NOMO-1 (cell line): ENCODE data around the gene BTF3L4.
"Not testable (repeated sequence)": the region's sequence is repeated elsewhere in the genome, so short reads cannot be mapped to it uniquely, and the experiment has no call there.

Experiments
- DNase-seq, 2 experiments: peaks; one replicate each; lab custom pipeline; 2025; ENCODE audit not compliant: unreplicated experiment in 2 of 2; lab: John Stamatoyannopoulos, UW

The BTF3L4 gene

GRCh38 chr1:52055066-52055865 is 829 bp upstream of the BTF3L4 start, which contains the start of gene TXNDC12:
TXNDC12 (minus strand) TSS chr1:52055191; CDS start chr1:52055096, 95 bp downstream.
- peak; percentile 80 to 90 for DNase-seq

- DNase-seq = no peak
Observed at GRCh38 chr1:52055866-52056162, 281 bp upstream of the BTF3L4 start.

GRCh38 chr1:52056937-52057231 is 789 bp downstream of the BTF3L4 start:
- DNase-seq = no peak

GRCh38 chr1:52057255-52057654 is 1.2 kb downstream of the BTF3L4 start:
- DNase-seq = no peak

GRCh38 chr1:52057876-52058415 is 1.9 kb downstream of the BTF3L4 start:
- peak in 1 of 2 experiments; percentile 29 for DNase-seq

GRCh38 chr1:52059321-52059720 is 3.2 kb downstream of the BTF3L4 start:
- no peak for DNase-seq

- DNase-seq = no peak
Observed at GRCh38 chr1:52059888-52060287, 3.8 kb downstream of the BTF3L4 start.

GRCh38 chr1:52060822-52061221 is 4.7 kb downstream of the BTF3L4 start:
- no peak for DNase-seq

GRCh38 chr1:52063192-52063591 is 7.1 kb downstream of the BTF3L4 start:
- DNase-seq = no peak

GRCh38 chr1:52070704-52071103 is 14.6 kb downstream of the BTF3L4 start:
- no peak for DNase-seq

GRCh38 chr1:52072291-52072690 is 16.2 kb downstream of the BTF3L4 start:
- no peak for DNase-seq

GRCh38 chr1:52077277-52077676 is 21.2 kb downstream of the BTF3L4 start:
- not testable (repeated sequence) for DNase-seq

GRCh38 chr1:52080014-52080415 is 23.9 kb downstream of the BTF3L4 start:
- no peak for DNase-seq

- DNase-seq = not testable (repeated sequence)
Observed at GRCh38 chr1:52087892-52088291, 31.8 kb downstream of the BTF3L4 start.

GRCh38 chr1:52094300-52094699 is 38.2 kb downstream of the BTF3L4 start:
- not testable (repeated sequence) for DNase-seq

- peak in 1 of 2 experiments; percentile 25 for DNase-seq
Observed at GRCh38 chr1:52096216-52096615, 40.1 kb downstream of the BTF3L4 start.

- no peak for DNase-seq
Observed at GRCh38 chr1:52098139-52098871, 42.2 kb downstream of the BTF3L4 start.

- DNase-seq = peak in 1 of 2 experiments; percentile 16
Observed at GRCh38 chr1:52102336-52103013, 46.4 kb downstream of the BTF3L4 start.

- DNase-seq = peak; percentile 52 to 69
Observed at GRCh38 chr1:52111492-52111891, 55.4 kb downstream of the BTF3L4 start.

- no peak for DNase-seq
Observed at GRCh38 chr1:52112489-52112888, 56.4 kb downstream of the BTF3L4 start.

- no peak for DNase-seq
Observed at GRCh38 chr1:52119301-52120079, 63.4 kb downstream of the BTF3L4 start.
